ENCODE measurements around the gene AUNIP.

AUNIP gene, protein sequence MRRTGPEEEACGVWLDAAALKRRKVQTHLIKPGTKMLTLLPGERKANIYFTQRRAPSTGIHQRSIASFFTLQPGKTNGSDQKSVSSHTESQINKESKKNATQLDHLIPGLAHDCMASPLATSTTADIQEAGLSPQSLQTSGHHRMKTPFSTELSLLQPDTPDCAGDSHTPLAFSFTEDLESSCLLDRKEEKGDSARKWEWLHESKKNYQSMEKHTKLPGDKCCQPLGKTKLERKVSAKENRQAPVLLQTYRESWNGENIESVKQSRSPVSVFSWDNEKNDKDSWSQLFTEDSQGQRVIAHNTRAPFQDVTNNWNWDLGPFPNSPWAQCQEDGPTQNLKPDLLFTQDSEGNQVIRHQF

DNA sequence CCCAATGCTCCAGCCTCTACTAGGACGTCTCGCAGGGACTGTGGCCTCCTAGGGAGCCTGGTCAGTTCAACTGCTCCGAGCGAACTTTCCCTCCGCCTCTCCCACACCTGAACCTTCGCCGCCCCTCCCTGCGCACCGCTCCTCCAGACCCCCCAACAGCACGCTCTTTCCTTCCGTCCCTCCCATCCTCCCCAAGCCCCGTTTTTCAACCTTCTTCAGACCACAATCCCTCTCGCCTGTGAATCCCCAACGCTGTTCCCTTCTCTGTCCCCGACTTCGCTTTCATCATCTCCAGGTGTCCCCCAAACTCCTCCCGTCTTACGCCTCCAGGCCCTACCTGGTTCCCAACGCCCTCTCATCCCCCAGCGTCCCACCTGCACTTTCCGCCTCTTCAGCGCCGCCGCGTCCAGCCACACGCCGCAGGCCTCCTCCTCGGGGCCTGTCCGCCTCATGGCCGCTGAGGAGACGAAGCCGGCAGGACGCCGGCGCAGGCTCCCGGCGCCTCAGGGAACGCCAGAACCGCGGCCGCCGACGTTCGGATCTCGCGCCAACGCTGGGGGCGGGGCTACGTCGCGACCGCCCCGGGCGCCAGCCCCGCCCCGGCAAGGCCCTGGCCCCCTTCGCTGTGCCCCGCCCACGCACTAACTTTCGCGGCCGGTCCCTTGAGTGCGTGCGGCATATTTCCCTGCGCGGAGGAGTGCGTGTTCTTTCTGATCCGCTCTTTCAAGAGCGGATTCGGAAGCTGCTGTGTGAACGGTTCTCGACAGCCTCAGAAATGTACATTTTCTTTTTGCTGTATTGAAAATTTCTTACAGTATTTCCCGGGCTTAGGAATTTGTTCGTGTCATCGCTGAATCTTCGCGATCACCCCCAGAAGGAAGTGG is at the start of gene AUNIP:
Gene AUNIP, minus strand, starts transcription at position 552 of the 884 bp plus-strand sequence. Its CDS starts 100 bp downstream, at position 452.
- DNase-seq, result peak; percentile 95

DNA sequence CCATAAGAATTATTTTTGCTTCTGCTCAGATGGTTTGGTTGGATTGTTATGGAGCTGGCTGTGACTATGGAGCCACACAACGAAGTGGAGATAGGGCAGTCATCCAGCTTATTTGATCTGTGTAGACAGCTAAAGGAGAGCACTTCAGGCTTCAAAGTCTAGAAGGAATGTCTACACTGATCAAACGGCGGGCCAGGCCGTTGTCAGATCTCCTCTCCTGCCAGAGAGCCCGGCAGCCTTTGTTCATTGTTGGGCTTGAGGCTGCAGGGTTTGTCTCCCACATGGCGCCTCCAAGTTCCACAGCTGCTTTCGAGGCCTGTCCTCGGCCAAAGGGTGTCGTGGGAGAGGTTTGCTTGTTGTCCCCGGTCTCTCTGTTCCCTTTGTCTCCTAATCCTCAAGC is 49.8 kb upstream of the AUNIP start:
- DNase-seq, result no peak

DNA sequence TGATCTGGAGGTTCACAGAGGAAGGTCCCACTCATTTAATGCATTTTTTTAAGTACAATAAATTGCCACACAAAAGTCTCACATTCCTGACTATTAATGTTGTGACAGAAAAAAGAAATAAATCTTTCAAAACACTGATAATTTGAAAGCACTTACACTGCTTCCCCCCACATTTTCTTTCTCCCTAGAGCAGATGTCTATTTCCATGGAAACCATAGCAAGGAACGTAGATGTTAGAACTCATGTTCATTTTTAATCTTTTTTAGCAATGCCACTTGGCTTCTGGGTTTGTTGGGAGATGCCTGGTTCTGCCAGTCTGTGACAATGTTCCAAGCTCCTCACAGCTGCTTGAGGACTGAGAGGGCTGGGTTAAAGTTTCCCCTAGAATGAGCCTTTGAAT is 48.9 kb upstream of the AUNIP start:
- no peak for DNase-seq

DNA sequence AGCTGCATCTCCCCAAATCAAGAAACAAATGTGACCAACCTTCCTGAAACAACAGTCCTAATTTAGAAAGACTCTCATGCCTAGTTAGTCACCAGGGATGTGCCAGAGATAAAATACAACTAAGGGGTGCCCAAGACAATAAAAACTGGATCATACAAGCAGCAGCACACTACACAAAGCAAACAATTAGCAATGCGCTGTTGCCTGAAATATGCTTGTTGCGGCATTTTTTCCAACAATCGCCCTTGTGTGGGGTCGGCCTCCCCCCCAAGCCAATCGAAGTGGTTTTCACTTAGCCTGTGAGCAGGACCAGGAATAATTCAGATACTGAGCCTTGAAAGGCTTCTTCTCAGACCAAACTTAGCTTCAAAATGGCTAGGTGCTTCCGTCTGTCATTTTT is 48.3 kb upstream of the AUNIP start:
- DNase-seq, result no peak

GRCh38 chr1:25906644-25907300 is 47.5 kb upstream of the AUNIP start:
- no peak for DNase-seq

GRCh38 chr1:25905680-25906643 is 46.7 kb upstream of the AUNIP start, which contains the start of gene STMN1:
Gene STMN1 (minus strand): TSS chr1:25906419. CDS start chr1:25904676, 1,743 bp downstream.
- peak; percentile 97 for DNase-seq

- DNase-seq, result peak; percentile 95
These were observed 45.9 kb upstream of the AUNIP start for GRCh38 chr1:25904943-25905679.

- DNase-seq, result no peak
These were observed 44.7 kb upstream of the AUNIP start for GRCh38 chr1:25903986-25904385.

GRCh38 chr1:25902462-25902861 is 43.2 kb upstream of the AUNIP start:
- no peak for DNase-seq

DNA sequence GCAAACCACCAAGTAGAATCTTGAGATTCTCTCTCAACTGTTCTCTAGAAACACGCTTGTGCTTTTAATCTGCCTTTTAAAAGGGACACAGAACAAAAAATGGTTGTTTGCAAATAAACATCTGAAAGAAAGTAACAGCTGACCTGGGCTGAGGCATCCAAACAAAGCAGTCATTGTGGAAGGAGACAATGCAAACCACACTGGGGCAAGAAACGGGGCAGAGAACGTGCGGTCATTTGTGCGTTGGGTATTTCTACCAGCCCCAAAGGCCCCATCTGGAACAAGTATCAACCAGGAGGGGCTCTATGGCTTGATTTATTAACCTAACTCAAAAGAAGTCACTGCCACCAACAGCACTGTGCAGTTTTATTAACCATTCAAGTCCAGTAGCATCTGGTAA is 41.0 kb upstream of the AUNIP start:
- no peak for DNase-seq

DNA sequence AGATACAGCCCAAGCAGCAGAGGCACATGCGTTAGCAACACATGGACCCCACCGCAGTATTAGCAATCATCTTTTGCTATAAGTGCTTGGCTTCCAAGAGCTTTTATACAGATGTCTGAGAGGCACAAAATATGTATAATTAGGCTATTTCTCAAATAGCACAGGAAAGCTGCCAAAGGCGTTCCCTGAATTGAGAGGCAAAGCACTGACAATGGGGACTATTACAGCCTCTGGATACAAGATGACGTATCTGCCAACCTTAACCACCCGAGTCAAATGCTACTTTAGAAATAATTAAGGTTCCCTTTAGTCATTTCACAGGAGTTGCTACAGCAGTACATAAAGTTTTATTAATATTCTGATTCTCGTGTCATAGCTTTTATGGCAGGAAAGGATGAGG is 40.5 kb upstream of the AUNIP start:
- no peak for DNase-seq

DNA sequence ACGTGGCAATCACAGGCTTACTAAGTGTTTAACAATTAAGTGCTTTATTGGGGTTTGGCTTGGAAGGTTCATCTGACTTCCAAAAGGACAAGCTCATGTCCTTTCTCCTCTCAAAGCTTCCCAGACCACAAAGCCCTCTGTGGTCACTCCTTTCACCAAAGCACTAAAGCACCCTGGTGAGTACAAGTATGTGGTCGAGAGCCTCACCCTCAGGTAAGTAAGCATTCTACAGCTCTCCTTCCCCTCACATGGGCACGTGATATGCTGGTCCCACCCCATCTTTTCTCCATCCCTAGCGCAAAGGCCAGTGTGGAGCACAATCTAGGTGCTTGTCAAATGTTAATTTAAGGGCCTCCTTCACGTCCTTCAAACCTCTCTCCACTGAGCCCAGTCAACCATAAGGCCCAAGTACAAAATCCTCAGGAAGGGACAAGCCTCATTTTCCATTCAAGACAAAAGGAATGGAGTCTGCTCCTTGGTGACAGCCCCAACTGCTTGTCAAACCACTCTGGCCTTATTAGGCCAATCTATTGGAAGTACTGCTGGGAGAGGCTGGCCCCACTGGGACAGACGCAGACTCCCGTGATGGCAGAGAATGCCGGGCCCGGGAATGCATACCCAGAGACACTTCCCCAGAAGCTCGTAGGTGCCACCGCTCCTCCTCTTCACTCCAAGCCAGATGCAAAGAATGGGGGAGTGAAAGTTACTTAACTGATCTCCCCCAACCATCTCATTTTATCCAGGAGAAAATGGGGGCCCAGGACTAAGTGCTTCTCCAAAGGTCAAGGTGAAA is 39.2 kb upstream of the AUNIP start:
- no peak for DNase-seq

DNA sequence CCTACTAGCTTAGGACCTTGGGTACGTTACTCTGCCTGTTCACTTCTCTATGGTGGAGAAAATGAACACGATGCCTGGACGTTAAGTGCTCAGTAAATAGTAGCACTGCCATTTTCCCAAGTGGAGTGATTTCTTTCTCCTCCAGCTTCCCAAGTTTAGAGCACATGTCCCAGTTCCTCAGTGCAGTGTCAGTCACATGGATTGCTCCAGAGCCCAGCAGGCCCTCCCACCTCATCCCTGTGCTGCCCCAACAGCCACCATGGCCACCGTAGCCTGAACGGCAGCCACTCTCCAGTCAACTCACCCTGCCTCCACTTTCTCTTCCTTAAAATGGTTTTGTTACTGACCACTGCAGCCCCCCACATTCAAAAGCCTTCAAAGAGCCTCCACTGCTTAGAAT is 38.5 kb upstream of the AUNIP start:
- no peak for DNase-seq

DNA sequence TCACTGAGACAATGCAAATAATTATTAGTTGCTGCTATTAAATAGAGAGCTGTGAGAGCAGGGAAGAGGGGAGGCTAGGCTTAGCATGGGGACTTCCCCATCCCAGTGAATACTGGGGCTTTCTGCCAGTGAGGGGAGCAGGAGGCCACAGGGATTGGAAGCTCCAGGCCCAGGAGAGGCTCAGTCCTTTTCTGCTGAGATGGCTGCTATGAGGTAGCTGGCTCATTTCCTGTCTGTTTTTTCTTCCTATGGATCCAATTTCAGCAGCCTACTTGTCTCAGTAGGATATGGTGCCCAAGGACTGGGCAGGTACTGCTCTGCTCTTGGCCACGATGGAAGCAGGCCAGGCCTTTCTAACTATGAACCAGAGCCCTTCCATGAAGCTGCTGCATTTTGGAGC is 37.0 kb upstream of the AUNIP start:
- DNase-seq, result no peak

- DNase-seq, result peak; percentile 95
These were observed 36.2 kb upstream of the AUNIP start for GRCh38 chr1:25895365-25895990.

- DNase-seq, result no peak
These were observed 33.9 kb upstream of the AUNIP start for GRCh38 chr1:25893116-25893515.

DNA sequence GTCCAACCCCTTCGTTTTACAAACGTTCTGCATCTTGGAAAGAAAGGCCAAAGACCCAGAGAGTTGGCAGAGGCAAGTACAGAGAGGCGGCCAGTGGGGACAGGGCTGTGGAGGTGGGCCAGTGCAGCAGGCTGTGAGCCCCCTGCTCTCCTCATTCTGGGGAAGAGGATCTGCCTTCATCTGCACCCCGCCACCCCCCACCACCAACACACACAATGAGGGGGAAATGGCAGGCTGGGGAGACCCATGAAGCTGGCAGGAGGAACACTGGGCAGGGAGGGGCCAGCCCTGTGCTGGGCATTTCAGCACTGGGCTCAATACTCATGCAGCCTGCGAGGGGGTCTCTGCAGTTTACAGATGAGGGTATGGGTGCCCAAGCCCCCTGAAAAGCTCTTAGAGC is 32.3 kb upstream of the AUNIP start:
- DNase-seq, result no peak

DNA sequence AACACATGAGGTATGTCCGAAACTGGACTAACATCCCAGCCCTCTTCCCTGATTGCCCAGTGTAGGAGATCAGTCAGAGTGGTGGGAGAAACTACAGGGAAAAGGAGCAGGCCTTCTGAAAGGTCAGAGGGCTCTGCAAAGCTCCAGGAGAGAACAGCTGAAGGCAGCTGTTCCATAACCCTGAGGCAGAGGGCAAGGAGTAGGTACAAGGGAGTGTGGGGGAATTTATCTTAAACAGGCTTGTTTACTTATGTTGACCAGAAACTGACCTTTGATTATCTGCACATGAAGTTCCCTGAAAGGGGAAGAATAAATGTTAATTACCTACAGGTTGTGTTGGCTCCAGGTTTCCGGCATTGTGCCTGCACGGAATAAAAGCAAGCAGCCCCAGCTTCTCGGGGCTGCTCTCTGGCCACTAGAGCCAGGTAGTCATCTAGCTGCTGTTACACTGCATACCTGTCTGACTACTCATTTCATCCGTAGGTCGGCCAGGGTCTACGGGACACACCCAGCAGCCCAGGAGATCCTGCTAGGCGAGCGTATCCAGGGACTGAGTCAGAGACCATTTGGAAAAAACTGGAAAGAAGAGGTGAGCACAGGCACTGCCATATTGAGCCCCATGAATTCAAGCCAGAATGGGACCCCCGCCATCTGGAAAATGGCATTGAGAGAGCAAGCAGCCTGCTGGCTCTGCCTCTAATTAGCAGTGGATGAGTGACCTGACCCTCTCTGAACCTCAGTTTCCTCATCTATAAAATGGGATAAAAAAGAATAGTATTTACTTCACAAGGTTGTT is 31.2 kb upstream of the AUNIP start:
- no peak for DNase-seq

GRCh38 chr1:25889470-25889869 is 30.2 kb upstream of the AUNIP start:
- DNase-seq, result no peak

Data from OCI-M1 (cell line).